ENCODE data around the gene NPC1L1.

- TF ChIP-seq, protein P1, sequence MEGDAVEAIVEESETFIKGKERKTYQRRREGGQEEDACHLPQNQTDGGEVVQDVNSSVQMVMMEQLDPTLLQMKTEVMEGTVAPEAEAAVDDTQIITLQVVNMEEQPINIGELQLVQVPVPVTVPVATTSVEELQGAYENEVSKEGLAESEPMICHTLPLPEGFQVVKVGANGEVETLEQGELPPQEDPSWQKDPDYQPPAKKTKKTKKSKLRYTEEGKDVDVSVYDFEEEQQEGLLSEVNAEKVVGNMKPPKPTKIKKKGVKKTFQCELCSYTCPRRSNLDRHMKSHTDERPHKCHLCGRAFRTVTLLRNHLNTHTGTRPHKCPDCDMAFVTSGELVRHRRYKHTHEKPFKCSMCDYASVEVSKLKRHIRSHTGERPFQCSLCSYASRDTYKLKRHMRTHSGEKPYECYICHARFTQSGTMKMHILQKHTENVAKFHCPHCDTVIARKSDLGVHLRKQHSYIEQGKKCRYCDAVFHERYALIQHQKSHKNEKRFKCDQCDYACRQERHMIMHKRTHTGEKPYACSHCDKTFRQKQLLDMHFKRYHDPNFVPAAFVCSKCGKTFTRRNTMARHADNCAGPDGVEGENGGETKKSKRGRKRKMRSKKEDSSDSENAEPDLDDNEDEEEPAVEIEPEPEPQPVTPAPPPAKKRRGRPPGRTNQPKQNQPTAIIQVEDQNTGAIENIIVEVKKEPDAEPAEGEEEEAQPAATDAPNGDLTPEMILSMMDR (IDR thresholded peaks at IDR 0.05; ENCODE audit: insufficient read depth, low read length, poor library complexity, severe bottlenecking): no peak
- TF ChIP-seq EZH2phosphoT487 (conservative IDR thresholded peaks at IDR 0.05; ENCODE audit: low read length): no peak
Measured at GRCh38 chr7:44581879-44582603, 40.9 kb upstream of the NPC1L1 start, which contains the start of gene TMED4.

Measured in SU-DHL-6 (cell line).